ENCODE results near the gene GAB1. TPM values are rescaled to one million over a fixed set of nuclear protein-coding genes. Genes with fewer than 3 reads are reported as not detected.

GAB1 gene
- total RNA-seq, 1 experiment from 2014 or later: 46.9 TPM

DNA sequence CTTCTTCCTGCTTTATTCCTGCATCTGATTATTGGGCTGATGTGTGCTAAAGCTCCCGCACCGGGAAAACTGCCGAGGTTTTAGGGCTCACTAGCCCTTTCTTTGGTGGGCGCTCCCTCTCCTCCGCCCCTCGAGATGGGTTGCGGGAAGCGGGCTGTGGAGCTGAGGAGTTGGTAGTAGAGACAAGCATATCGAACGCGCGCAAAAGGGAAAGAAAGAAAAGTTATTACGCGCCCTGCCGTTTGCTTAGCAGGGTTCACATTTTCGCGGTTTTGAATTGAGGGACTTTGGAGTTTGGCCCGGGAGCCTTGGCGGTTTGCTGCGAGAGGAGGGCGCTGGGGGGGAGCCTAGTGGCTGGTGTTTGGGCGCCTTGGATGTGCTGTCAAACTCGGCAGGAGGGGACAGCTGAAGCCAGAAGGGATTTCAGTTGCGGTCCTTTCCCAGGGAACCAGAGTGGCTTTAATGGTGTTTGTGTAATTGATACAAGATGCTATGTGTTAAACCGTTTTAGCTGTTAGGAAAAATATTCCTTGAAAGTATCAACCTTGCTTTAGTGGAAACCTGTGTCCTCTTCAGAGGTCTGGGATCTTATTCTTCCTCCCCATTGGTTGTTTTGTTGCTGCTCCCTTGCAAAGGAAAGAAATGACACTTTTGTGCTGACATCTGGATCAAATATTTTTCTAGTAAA is 1.1 kb downstream of the GAB1 start:
- no peaks in the 10 kb centered on the region for H3K9me3 ChIP-seq
- intact Hi-C loops (cut with micrococcal nuclease; ENCODE audit: unreplicated experiment): loop anchor here (1.0 to 2.0 kb wide), 3 partner anchors 9 to 61 kb away; no protein-coding TSS in a partner anchor
- H3K36me3 ChIP-seq (ENCODE audit: control insufficient read depth, insufficient read depth, low read length): no peaks in the 10 kb centered on the region
- peaks cover 22% of the 10 kb centered on the region for H3K4me1 ChIP-seq
- TF ChIP-seq, protein P1, sequence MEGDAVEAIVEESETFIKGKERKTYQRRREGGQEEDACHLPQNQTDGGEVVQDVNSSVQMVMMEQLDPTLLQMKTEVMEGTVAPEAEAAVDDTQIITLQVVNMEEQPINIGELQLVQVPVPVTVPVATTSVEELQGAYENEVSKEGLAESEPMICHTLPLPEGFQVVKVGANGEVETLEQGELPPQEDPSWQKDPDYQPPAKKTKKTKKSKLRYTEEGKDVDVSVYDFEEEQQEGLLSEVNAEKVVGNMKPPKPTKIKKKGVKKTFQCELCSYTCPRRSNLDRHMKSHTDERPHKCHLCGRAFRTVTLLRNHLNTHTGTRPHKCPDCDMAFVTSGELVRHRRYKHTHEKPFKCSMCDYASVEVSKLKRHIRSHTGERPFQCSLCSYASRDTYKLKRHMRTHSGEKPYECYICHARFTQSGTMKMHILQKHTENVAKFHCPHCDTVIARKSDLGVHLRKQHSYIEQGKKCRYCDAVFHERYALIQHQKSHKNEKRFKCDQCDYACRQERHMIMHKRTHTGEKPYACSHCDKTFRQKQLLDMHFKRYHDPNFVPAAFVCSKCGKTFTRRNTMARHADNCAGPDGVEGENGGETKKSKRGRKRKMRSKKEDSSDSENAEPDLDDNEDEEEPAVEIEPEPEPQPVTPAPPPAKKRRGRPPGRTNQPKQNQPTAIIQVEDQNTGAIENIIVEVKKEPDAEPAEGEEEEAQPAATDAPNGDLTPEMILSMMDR (IDR thresholded peaks at IDR 0.05; ENCODE audit: insufficient read depth in 1 of 2, low read depth in 1 of 2, low read length in 1 of 2, severe bottlenecking in 1 of 2, unreplicated experiment in 1 of 2): peak in 1 of 2 experiments; percentile 4
- peak; percentile 64 to 66 for DNase-seq
- ChIA-PET CTCF (interaction anchor here (0.9 to 1.2 kb wide), 2 partner anchors 10 to 21 kb away, joined by 3 read pairs; no protein-coding TSS in a partner anchor), POLR2A (no interaction called here)
- H3K4me3 Mint-ChIP-seq (ENCODE audit: unreplicated experiment): peak overlapping the region; percentile 99
- no peaks in the 10 kb centered on the region for H3K27me3 Mint-ChIP-seq (ENCODE audit: insufficient read depth, unreplicated experiment)
- H3K36me3 Mint-ChIP-seq (ENCODE audit: insufficient read depth, unreplicated experiment): peaks cover 21% of the 10 kb centered on the region
- H3K27me3 ChIP-seq (replicated peaks; ENCODE audit: control insufficient read depth, insufficient read depth, low read length): no peaks in the 10 kb centered on the region
- peak overlapping the region; percentile 76 for H3K4me3 ChIP-seq (ENCODE audit: low read depth, low read length)
- H3K27ac Mint-ChIP-seq (ENCODE audit: unreplicated experiment): peak overlapping the region; percentile 90
- H3K9me3 Mint-ChIP-seq (ENCODE audit: unreplicated experiment): no peaks in the 10 kb centered on the region
- no TSS peak for BruUV-seq (replicated peaks)
- peaks cover 17% of the 10 kb centered on the region for H3K4me1 Mint-ChIP-seq (ENCODE audit: low read depth, unreplicated experiment)

DNA sequence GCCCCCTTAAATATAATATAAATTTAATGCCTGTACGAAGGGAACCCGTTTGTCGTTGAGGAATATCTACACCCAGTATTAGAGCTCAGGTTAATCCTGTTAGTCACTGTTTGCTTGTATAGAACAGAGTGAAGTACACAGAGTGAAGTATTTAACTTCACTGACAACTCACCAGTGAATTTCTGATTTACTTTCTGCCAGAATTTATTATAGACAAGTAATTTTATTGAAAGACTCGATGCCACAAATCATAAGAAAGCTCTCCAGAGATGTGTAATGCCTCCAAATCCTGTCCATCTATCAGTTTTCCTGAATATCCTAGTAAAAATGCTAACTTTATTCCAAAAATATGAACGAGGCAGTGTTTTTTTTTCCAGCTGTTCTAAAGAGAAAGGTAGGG is 1.6 kb downstream of the GAB1 start:
- CTCF ChIA-PET: no interaction called here
- Mint-ChIP-seq H3K27me3 (ENCODE audit: insufficient read depth, unreplicated experiment) (no peaks in the 10 kb centered on the region), H3K9me3 (ENCODE audit: unreplicated experiment) (no peaks in the 10 kb centered on the region), H3K27ac (ENCODE audit: unreplicated experiment) (no peak overlapping the region), H3K4me3 (ENCODE audit: unreplicated experiment) (peak overlapping the region; percentile 99), H3K36me3 (ENCODE audit: insufficient read depth, unreplicated experiment) (peaks cover 21% of the 10 kb centered on the region), H3K4me1 (ENCODE audit: low read depth, unreplicated experiment) (peaks cover 20% of the 10 kb centered on the region)
- H3K27me3 ChIP-seq (replicated peaks; ENCODE audit: control insufficient read depth, insufficient read depth, low read length): no peaks in the 10 kb centered on the region
- intact Hi-C loops (cut with micrococcal nuclease; ENCODE audit: unreplicated experiment): no loop called here
- no TSS peak for BruUV-seq (replicated peaks)
- TF ChIP-seq, protein P1 (IDR thresholded peaks at IDR 0.05; ENCODE audit: insufficient read depth in 1 of 2, low read depth in 1 of 2, low read length in 1 of 2, severe bottlenecking in 1 of 2, unreplicated experiment in 1 of 2): no peak
- POLR2A ChIA-PET: no interaction called here
- H3K36me3 ChIP-seq (ENCODE audit: control insufficient read depth, insufficient read depth, low read length): no peaks in the 10 kb centered on the region
- DNase-seq: no peak
- no peaks in the 10 kb centered on the region for H3K9me3 ChIP-seq
- peak overlapping the region; percentile 76 for H3K4me3 ChIP-seq (ENCODE audit: low read depth, low read length)
- peaks cover 22% of the 10 kb centered on the region for H3K4me1 ChIP-seq

DNA sequence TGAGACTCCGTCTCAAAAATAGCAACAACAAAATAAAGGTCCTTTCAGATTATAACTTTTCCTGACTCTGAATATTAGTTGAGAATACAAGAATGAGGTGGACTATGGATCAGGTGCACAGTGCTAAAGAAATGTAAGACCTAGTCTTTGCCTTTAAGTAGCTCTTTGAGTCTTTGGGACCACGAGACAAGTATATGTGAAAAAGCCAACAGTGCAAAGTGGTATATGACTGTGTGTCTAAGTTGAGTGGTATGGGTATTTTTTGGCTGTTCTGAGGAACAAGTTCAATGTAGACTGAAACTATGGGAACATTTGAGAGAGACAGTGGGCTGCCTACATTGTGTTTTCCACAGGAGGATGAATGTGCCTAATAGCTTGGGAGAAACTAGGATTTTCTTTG is 2.8 kb downstream of the GAB1 start:
- intact Hi-C loops (cut with micrococcal nuclease; ENCODE audit: unreplicated experiment): no loop called here
- H3K9me3 ChIP-seq: no peaks in the 10 kb centered on the region
- Mint-ChIP-seq H3K4me1 (ENCODE audit: low read depth, unreplicated experiment) (peaks cover 28% of the 10 kb centered on the region), H3K4me3 (ENCODE audit: unreplicated experiment) (no peak overlapping the region), H3K9me3 (ENCODE audit: unreplicated experiment) (no peaks in the 10 kb centered on the region), H3K27ac (ENCODE audit: unreplicated experiment) (no peak overlapping the region), H3K27me3 (ENCODE audit: insufficient read depth, unreplicated experiment) (no peaks in the 10 kb centered on the region), H3K36me3 (ENCODE audit: insufficient read depth, unreplicated experiment) (peaks cover 21% of the 10 kb centered on the region)
- H3K4me3 ChIP-seq (ENCODE audit: low read depth, low read length): no peak overlapping the region
- ChIA-PET CTCF (no interaction called here), POLR2A (no interaction called here)
- no TSS peak for BruUV-seq (replicated peaks)
- no peaks in the 10 kb centered on the region for H3K36me3 ChIP-seq (ENCODE audit: control insufficient read depth, insufficient read depth, low read length)
- peaks cover 22% of the 10 kb centered on the region for H3K4me1 ChIP-seq
- no peaks in the 10 kb centered on the region for H3K27me3 ChIP-seq (replicated peaks; ENCODE audit: control insufficient read depth, insufficient read depth, low read length)
- no peak for DNase-seq
- TF ChIP-seq, protein P1 (IDR thresholded peaks at IDR 0.05; ENCODE audit: insufficient read depth in 1 of 2, low read depth in 1 of 2, low read length in 1 of 2, severe bottlenecking in 1 of 2, unreplicated experiment in 1 of 2): no peak
